Left lobe of liver (tissue), 2 donors: ENCODE results near the gene DLX5. TPM values are rescaled to one million over a fixed set of nuclear protein-coding genes. Genes with fewer than 3 reads are reported as not detected.
A peak's percentile ranks its signal among the peaks of the same experiment; 100 is the strongest.

Source experiments
- ATAC-seq: fragments of 200-7000 bp; cut with Tn5 transposase; one replicate; pipeline ENCODE4 v1.9.1; 2020; ENCODE audit warnings: mild to moderate bottlenecking, moderate library complexity
- DNase-seq: peaks from one replicate; pipeline ENCODE4 v3.0.0-alpha.2; 2020; ENCODE audit warnings: low spot score
- total RNA-seq: library from RNA; stranded (reverse); gene quantifications from one replicate; pipeline ENCODE4 v1.2.1, GENCODE V29; 2021
- donor health status: DM: no; HTN: no; CAD: no; lungs with moderate emphysema.
- donor health status: DM: no; HTN: yes; CAD: no.

DLX5 gene
- total RNA-seq, 1 donor from 2014 or later, result not detected

DNA sequence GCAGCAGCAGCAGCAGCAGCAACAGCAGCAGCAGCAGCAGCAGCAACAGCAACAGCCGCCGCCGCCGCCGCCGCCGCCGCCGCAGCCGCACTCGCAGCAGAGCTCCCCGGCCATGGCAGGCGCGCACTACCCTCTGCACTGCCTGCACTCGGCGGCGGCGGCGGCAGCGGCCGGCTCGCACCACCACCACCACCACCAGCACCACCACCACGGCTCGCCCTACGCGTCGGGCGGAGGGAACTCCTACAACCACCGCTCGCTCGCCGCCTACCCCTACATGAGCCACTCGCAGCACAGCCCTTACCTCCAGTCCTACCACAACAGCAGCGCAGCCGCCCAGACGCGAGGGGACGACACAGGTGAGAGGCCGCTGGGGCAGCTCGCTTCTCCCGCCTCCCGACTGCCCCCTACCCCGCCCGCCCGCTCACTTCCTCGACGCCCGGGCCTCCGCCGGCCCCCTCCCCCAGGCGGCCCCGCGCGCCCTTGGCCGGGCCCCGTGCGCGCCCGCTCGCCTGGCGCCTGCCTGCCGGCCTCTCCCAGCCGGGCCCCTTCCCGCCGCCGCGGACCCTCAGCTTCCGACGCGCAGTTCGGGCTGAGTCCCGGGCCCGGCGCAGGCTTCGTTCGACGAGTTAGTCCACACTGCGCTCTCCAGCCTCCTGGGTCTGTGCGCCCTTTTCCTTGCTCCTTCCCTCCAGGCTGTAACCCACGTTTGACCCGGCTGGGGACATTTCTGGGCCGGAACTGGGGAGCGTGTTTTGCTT is 18.4 kb downstream of the DLX5 start:
- DNase-seq, result no peak
- peak; percentile 91 for ATAC-seq

DNA sequence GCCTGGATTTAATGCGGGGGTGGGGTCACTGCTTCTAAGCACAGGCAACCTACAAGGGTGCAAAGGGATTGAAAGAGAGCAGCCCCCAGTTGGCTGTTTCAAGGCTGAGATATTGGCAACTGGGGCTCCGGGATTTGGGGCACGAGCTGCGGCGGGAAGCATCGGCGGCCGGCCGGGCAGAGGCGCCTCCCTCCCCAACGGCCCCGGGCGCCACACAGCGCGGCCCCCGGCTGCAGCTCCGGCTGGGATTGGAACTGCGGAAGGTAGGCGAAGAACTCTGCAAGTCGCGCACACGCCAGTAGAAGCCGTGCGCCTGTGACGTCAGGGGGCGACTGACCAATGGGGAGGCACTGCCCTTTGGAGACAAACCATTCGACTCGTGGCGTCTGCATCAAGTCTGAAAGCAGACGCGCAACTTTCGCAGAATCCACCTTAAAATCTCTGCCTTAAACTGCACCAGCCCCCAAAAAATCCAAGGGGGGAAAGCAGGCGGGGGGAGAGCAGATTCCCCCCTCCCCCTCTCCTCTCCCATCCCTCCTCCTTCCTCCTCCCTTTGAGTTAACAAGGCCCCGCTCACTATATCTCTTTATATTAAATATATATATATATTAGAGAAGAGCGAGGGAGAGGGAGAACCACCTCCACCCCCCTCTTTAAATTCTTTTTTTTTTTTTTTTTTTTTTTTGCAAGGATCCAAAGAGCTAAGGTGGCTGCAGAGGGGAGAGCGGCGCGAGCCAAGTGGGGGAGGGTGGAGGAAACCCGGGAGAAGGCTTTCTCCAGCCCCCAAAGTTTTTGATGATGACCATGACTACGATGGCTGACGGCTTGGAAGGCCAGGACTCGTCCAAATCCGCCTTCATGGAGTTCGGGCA is 19.2 kb downstream of the DLX5 start, which contains the start of gene DLX6:
DLX6 (plus strand) TSS at position 371 of the 872 bp plus-strand sequence; CDS start at position 796, 425 bp downstream.
- ATAC-seq, result no peak
- DNase-seq, result no peak

DNA sequence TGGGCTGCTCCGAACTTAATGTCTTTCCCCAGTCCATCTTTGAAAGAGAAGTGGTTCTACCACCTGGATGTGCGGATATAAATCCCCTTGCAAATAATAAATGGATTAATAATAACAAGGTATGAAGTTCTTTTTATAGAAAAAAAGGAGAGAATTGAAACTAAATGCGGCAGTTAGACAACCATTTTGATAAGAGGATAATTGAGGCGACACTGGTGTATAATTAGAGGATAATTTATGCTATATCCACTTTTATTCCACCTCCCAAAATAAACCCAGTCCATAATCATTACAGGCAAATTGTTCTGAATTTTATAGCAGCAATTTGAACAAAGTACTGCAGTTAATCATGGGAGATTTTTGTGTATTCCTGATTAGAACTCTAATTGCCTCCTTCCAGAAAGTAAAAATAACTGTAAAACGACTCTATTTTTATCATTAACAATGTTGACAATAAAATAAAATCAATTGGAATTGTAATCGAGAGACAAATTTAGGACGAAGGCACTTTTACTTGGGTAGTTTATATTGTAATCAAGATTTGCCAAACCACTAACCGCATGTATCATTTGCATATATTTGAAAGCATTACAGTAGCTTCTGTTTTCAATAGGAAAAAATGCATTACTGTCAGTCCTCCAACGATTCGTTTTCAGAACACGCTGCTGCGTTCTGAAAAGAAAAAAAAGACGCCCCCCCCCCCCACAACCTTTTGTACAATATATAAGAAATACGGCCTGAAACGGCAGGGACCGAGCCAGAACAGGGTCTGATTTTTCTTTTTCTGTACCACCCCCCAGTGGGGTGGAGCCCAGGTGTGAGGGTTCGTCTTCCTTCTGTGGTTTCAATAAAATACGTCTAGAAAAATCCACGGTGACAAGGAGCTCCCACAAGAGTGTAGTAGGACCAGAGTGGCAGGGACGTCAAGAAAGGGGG is 20.1 kb downstream of the DLX5 start:
- no peak for DNase-seq
- ATAC-seq, result no peak

DNA sequence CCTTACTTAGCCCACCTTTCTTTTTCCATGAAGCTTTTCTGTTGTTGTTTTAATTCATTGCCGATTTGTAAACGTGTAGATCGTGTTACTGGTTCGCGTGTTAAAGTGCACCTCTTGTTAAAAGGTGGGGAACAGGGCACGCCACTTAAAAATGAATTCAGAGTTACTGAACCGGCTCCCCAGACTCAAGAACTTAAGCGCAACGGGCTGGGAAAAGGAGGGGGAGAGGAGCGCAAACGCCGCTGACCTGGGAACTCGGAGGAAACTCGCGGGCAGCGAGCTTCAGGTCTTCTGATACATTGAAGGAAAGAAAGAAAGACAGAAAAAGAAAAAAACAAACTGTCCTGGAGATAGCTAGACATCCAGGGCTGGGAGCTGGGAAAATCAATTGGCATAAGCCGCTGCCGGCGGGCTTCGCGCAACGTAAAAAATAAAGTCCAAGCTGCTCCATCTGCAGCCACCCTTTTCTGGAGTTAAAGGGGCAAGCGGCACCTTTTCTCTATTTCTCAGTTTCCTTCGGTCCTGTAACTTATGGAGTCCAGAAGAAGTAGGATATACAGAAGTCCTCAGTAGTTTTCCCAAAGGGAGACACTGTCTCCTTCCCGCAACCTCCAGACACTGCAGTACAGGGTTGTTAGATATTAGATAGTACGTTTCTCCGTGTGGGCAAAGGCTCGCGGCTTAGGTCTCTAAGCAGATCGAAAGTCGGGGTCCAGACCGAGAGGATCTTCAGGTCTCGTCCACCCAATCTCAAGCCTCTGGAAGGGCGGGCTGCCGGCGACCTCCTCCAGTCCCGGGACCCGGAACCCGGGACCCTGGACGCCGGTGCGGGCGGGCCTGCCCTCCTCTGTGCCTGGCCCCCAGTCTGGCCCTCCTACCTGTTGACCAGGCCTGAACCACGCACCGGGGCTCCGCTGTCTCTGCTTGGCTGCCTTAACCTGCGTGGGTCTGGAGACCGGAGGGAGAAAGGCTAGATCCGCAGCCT is 21.1 kb downstream of the DLX5 start:
- DNase-seq (no peak), ATAC-seq (no peak)

DNA sequence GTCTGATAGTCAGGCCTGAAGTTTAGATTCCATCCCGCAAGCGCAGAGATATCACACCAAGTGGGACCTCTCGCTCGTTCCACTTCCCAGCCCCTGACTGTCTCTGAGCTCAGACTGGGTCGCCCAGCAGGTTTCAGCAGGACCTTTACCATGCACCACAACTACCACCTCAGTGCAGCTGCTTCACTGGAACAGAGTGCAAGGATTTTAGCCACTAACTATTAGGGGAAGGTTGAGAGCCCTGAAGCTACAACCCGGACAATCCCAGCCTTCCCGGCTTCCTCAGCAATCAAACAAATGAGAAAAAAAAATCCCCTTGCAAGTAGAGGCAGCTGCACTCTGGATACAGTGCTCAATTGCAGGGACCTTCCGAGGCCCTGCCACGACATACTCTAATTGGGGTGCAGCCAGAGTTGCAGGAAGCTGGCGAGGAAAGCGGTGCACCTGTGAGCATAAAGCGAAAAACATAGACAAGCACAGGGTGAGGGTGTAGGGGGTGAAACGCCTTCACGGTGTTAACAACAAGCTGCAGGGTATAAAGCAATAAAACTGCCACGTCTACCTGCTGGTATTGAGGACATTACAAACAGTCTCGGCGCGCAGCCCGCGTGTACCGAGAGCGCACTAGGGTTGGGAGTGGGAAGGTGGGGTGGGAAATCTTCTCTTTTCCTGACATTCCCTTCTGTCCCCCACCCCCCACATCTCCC is 21.9 kb downstream of the DLX5 start:
- no peak for DNase-seq

DNA sequence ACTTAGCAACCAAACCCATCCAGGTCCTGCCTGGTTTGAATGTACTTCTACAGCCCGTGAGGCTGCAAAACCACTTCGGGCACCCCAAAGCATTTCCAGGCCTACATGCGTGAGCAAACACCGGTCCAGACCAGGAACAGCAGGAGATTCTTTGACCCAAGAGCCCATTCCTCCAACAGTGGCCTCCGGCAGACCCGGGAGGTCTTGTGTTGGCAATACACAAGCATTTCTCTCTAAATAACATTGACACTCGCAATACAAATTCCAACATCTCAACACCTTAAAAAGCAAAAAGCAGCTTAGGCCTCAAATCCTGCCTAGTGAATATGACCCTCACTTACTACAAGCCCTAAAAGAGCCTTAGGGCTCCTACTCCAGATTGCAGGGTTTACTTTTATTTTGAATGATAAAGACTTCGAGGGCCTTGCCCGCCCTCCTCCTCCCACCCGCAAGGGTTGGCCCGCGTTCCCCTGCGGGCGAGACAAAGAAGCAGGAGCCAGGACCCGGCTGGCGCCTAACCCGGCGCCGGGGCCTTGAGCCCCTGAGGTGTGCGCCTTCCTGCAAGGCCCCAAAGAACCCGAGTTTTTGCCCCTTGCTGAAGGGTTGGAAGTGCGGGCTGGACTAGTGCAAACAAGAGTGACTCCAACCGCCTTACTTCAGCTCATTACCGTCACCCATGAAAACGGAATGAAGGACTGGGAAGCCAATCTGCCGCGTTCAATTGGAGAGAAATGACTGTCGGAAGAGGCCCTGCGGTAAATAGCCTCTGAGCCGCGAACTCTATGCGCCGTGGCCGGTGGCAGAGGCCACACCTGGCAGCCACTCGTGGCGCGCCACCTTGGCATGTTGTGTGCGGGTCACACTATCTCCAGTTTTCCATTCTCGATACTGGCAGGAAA is 22.7 kb downstream of the DLX5 start:
- DNase-seq, result no peak

More for the DNA sequence above, 21.9 kb downstream of the DLX5 start:
- ATAC-seq, result no peak

DNA sequence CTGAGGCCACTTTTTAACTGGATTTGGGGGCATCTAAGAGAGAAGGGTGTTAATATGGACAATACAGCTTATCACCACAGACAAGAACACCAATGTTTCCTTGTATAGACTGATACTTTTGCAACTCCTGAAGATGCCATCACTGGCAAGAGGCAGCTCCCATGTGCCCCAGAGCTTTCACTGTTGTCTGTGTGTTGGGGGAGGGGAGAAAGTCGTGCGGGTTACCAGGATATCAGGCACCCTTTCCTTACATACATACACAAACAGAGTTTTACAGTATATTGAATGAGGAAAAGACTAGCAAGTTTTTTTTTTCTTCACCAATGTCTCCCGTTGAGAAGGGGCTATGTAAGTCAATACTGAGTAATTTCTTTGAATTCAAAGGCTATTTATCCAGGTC is 23.4 kb downstream of the DLX5 start:
- no peak for DNase-seq
- no peak for ATAC-seq

More for the DNA sequence above, 22.7 kb downstream of the DLX5 start:
- ATAC-seq, result no peak

DNA sequence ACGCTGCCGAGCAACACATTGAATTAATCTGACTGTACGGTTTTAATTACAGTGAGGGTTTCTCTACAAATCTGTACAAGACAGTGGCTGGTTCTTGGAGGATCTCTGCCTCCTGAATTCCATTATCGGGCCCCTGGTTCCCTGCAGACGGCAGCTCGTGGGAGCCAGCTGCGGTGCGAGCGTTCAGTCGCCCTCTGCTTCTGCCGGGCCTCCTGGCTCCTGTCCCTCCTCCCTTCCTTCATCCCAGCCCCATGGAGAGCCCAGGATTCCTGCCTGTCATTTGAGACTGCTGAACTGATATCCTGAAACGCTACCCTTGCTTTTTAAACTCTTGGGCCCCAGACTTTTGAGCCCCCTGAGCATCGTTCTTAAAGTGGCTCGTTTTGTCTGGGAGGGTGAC is 25.9 kb downstream of the DLX5 start:
- DNase-seq (no peak), ATAC-seq (no peak)

DNA sequence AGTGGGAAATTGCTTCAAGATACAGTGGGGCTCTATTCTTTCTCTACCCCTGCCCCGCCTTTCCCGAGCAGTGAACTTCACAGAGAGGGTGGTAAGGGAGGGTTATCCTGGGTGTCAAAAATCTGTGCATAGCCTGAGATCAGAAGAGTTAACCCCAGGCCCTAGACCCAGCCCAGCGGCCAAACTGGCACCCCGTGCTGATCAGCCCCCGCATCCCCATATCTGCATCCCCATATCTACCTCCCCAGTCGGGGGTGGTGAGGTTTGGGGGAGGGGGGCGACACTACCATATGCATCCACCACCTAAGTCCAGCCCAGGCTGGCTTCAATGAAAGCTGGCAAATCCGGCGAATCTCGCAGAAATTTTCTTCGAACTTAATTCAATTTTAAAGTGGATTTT is 26.3 kb downstream of the DLX5 start:
- DNase-seq (no peak), ATAC-seq (no peak)

DNA sequence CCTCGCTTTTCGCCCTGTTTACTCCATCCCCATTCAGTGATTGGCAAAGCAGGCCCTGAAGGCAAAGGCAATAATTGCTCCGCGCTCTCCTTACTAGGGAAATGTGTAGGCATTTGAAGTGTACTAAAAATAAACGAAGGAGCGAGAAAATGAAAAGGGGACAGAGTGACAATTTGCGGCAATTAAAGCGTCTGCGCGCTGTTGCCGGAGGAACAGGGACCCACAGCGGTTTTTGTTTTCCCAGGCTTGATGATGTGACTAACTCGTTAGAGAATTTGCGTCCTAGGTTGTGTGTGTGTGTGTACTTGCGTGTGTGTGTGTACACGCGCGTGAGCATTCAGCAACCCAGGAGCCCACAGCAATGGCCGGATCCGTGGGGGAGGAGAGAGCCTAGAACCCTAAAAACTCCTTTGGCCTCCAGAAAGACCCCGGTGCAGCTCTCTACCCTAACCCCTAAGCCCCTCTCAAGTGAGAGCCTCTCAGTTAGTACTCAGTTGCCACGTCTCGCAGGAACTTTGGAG is 27.1 kb downstream of the DLX5 start:
- ATAC-seq (no peak), DNase-seq (no peak)

DNA sequence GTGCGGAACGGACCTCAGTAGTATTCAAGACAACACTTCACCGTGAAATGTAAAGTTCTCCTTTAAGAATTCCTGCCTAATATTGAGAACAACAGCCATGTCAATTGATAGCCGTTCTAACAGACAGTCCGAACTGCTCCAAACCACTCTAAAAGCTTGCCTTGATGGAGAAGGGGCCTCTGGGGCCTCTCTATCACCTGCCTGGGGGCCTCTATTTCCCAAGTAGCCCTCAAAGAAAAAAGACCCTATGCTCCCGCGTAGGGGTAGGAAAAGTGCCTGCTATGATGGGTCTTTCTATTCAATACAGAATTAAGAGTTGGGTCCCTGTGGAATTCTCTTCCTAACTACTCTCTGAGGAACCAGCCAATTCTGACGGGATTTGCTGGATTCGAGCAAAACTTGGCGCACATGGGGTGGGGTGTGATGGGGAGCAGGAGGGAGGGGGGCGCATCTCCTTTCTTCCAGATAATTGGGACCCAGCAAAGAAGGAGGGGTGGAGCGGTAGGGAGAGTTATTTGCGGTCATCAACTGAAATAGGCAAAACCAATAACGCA is 27.6 kb downstream of the DLX5 start:
- DNase-seq (no peak), ATAC-seq (no peak)

DNA sequence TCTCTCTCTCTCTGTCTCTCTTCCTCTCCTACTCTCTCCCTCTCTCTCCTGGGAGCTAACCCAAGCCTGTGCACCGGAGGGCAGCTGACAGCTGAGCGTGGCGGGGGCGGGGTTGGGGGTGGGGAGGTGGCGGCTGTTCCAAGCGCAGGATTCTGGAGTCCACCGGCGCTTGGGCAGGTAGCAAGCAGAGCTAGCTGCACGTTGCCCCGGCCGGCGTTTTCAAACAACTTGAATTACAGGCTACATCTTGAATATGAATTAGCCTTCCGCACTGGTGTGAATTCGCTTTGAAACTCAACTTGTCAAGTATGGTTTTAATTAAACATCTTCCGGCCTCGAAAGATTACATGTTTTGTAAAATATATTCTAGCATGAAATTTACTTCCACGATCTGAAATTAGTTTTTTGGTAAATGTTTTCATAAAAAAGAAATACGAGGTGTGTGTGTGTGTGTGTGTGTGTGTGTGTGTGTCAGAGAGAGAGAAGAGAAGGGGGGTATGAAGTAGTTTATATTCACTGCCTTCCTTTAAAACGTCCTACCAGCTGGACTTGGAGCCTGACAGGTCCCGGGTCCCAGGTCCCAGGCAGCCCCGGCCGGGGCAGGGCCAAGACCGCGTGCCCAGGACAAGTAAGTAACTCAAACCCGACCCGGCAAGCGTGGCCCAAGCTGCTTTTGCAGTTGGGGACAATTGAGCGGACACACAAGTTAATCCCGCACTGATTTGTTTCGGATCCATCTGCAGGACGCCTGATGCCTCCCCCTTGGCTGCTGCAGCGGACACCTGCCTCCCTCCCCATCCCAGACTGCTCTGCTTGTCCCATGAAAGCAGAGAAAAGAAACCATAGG is 28.3 kb downstream of the DLX5 start:
- DNase-seq (no peak), ATAC-seq (no peak)

DNA sequence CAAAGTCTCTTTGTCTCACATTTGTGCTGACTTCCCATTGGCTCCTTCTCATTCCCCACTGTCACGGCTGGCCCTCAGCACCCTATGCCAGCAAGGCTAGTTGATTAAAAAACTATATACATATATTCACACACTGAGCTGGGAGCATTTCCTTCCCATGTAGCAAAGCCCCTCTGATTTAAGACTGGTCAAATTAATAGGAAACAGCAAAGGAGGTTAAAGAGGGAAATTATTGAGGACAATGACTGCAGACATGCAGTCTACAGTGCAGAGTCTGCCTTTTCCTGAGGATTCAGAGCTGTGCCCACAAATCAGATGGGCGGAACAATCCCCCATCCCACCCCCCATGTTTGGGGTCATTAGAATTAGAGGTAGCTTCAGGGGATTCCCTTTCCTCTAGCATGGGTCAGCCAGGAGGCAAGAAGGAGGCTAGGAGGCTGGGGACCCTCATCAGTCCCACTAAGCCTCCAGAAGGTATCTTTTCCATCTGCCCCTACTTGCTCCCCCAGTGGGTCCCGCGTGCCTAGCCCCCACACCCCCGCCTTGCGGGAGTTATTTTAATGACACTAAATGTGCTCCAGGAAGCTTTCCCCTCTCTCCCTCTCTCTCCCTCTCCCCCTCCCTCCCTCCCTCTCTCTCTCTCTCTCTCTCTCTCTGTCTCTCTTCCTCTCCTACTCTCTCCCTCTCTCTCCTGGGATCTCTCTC is 29.1 kb downstream of the DLX5 start:
- no peak for DNase-seq
- no peak for ATAC-seq

DNA sequence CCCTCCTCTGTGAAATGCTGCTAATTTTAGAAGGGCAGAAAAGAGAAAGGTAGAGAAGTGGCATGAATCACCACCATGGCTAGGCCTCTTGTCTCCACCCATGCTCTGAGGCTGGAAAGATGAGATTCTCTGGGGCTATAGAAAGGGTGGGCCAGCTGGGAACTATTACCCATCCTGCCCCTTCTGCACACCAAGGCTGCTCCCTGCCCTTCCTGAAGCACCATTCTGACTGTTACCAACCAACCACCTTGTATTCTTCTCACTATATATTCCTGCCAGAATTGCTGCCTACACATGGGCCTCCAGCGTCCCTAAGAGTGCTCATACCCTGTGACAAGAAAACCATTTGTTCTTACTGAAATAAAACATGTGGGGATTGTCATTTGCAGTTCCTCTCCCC is 30.7 kb downstream of the DLX5 start:
- DNase-seq, result no peak

DNA sequence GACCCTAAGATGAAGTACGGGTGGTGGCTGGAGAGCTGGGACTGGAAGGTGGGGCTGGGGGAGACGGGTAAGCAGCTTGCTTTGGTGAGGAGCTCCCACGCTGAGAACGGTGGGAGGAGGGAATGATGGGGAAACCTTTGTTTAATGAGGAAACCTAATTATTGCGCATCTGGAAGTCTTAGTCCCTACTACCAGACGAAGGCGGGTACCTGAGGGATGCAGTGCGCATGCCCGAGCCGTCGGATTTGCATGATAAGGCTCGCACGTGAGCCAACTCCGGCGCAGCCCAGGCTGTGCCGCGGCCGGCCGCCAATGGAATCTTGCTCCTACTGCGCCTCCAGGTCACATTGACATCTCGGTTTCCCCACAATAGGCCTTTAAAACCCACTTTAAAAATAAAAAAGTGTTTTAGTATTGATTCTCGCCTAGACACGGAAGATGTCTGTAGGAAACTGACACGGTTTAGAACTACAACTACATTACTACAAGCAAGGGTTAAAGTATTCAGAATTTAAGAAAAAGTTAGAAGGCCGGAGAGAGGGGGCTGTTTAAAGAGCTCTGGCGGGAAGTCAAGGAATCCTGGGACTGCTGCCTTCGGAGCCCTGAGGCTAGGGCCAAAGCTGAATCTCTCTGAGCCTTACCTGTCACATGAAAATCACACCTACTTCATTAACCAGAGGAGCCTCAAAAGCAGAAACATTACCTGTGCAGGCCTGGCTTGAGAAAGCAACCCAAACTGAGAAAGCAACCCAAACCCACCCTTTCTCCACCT is 31.4 kb downstream of the DLX5 start:
- no peak for DNase-seq
- ATAC-seq, result no peak

More for the DNA sequence above, 30.7 kb downstream of the DLX5 start:
- no peak for ATAC-seq
